Measurements from ENCODE around the gene ADCY2.

The ADCY2 gene

DNA sequence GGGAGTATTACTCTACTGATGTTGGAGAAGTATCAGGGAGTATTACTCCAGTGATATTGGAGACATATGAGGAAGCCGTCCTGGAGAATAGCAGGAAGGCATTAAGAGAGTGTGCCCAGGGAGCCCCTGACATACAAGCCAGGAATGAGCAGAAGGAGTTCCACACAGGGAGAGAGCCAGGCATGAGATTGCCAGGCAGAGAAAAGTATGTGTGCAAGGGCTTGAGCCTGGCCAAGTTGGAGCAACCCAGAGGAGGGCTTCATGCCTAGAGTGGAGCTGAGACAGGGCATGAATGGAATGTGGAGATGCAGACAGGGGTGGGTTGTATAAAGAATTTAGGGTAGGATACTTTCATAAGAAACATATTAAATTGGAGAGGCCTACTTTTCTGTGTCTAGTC is 213.8 kb downstream of the ADCY2 start:
- DNase-seq, result no peak

DNA sequence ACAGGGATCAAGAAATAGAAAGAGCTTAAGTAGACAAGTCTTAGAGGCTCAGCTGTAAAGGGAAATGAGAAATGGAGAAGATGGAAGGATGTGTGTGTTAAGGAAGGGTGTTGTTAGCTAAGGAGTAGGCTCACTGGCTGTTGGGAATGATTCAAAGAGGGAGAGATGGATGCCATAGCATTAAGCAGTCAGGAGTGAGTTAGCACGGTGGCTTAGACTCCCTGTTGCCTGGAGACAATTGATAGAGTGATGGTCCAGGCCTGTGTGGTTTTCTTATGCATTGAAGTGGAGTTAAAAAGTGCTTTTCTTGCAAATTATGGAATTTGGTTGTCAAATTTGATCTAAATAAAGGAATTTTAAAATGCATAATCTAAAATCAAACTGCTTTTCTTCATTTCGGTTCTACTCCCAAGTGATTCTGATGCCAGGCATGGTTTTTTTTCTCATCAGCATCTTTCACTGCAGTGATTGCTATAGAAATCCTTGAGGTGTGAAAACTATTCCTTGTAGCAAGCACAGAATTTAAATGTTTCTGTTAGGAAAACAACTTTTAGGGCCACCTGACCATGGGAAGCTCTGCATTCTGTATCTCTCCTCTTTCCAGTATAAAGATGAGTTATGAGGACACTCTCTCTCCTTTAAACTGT is 214.7 kb downstream of the ADCY2 start:
- DNase-seq, result no peak

DNA sequence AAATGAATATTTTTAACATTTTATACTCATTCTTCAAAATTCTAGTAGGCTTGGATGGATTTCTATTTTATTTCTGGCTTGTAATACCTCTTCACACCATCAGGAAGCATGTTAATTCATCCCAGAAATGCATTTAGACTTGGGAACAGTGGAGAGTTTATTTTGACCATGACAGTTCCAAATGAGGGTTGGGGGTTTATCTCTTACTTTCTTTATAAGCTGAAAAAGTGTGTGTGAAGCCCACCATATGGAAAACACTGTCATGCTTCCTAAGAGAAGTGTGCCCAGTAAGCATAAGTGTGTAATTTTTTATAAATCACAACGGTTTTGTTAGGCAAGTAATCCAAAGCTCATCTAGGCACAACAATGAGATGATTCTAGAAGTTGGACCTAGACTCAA is 215.6 kb downstream of the ADCY2 start:
- no peak for DNase-seq

DNA sequence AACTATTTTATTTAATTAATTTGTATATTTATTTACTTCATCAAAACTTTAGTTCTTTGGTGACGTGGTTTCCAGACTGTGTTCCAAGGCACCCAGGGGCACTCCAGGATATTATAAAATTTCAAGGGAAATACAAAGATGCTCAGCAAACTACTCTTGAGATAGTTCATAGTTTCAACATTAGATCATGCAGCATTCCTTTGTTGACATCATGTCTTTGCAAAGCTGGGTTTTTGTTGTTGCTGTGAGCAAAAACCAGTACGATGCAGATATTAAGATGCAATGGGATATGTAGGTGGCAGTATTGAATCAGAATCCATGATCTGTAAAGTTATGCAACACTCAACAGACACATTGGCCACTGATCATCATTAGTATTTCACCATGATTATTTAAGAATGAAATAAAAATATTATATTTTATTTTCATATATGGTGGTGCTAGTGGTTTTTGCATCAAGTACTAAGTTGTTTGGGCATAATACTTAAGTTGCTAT is 219.7 kb downstream of the ADCY2 start:
- no peak for DNase-seq

DNA sequence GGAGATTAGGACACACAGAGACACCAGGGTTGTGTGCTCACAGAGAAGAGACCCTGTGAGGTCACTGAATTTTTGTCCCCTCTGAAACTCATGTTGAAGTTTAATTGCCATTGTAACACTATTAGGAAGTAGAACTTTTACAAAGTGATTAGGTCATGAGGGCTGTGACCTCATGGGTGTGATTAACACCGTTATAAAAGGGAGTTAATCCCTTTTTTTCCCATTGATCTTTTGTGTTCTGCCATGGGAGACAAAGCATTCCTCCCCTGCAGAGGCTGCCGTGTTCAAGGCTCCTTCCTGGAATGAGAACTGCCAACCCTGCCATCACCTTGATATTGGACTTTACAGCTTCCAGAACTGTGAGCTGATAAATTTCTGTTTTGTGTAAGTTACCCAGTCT is 221.0 kb downstream of the ADCY2 start:
- no peak for DNase-seq

DNA sequence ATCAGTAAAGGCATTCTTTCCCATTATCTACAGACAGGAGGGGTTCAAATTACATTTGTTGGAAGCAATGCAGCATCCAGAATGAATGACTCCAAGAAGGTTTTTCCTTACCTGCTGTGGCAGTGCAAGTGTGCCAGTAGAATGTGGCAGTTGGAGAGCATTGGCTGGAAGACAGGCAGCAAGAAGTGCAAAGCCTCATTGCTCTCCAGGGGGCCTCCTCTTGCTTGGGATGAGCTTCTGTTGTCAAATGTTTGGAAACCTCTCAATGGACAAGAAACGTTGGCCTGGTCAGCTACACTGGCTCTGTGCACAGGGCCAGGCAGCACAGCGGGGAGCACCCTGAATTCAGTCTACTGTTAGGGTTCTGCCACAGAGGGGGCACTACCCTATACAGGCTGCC is 226.6 kb downstream of the ADCY2 start:
- no peak for DNase-seq

DNA sequence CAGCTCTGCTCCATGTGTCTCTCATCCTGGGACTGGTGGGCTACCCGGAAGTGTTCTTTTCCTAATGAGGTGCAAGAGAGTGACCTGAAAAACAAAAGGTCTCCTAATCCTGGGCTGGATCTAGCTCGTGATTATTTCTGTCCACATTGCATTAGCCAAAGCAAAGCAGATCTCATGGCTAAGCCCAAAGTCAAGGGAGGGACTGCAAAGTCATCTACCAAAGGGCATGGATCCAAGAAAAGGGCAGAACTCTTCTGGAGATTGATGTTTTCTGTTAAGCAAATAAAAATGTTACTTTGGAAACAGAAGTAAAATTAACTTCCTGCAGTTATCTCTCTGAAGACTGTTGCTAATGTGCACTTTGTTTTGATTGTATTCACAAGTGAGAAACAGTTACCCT is 229.8 kb downstream of the ADCY2 start:
- no peak for DNase-seq

DNA sequence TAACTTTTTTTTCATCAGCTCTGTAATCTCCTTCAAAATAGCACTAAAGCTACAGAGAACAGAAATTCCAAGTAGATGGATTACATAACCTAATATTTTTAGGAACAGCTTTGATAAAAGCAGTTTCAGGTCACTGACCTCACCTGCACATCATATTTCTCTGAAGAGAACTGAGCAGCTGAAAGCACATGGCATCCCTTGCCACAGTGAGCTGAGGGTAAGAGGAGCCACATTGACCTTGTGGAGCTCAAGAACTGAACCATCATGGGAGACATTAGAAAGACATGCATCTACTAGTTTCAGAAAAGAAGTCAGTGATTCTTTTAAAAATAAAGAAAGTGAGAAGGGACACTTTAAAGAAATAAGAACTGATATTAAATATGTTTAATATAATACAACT is 232.3 kb downstream of the ADCY2 start:
- DNase-seq, result no peak

DNA sequence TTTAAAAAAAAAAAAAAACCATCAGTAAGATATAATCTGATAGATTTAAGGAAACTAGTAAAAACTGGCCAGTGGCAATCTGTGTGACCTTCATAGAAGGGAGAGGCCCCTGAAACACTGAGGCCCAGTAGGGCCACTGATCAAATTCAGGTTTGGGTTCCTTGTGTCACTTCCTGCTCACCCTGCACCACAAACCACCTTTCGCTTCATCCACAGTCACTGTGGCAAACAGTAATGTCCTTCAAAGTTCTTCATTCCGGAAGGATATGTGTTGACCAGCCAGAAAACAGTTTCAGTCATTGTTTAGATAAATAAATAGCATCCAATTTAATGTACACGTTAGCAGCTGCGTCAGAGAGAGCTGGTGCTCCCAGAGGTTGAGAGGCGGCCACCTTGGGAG is 232.9 kb downstream of the ADCY2 start:
- no peak for DNase-seq

DNA sequence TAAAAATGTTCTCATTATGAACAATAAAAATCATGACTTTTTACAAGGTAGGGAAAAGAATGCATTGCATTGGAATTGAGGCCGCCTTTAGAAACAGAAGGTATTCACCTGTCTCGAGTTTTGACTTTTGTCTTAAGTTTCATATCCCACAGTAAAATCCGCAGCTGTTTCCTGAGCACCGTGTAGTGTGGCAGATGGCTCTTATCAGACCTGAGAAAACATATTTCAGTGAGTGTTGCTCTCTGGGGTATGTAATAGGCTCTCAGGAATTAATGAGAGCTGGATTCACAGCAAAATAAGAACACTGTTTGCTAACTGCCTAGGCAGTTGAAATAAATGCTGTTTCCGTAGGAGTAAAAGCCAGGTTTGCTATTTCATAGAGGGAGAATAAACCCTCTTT is 233.6 kb downstream of the ADCY2 start:
- no peak for DNase-seq

DNA sequence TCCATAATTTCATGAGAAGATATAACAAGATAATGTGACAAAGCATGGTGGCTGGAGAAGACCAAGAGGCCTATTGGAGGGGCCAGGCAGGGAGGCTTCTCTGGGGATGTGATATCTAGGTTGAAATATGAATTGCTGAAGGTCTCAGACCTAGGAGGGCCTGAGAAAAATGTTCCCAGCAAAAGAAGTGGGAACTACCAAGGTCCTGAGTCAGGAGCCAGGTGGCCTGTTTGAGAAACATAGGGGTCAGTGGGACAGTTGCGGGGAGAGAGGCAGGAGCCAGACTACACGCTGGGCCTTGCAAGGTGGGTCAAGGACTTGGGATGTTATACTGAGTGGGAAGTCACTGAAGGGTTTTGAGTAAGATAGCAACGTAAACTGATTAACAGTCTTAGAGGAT is 238.9 kb downstream of the ADCY2 start:
- DNase-seq, result no peak

DNA sequence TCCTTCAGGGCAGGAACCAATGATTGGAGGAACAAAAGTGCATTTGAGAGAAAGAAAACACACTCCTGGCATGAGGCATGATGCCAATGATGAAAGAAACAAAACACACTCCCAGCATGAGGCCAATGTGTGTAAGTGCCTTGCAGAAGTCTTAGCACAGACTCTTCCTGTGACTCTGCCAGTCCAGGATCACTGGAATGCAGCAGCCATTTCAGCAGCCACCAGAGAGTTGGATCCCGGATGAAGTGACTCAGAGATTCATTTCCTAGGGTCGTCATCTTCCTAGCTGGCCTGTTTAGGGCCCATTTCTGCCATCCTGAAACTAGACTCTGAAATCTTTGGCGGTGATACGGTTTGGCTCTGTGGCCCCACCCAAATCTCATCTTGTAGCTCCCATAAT is 242.5 kb downstream of the ADCY2 start:
- no peak for DNase-seq

DNA sequence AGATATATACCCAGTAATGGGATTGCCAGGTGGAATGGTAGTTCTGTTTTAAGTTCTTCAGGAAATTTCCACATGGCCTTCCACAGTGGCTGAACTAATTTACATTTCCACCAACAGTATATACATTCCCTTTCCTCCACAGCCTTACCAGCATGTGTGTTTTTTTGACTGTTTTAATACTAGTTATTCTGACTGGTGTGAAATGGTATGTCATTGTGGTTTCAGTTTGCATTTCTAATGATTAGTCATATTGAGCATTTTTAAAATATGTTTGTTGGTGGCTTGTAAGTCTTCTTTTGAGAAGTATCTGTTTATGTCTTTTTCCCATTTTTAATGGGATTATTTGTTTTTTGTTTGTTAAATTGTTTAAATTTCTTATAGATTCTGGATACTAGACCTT is 246.1 kb downstream of the ADCY2 start:
- DNase-seq, result no peak

DNA sequence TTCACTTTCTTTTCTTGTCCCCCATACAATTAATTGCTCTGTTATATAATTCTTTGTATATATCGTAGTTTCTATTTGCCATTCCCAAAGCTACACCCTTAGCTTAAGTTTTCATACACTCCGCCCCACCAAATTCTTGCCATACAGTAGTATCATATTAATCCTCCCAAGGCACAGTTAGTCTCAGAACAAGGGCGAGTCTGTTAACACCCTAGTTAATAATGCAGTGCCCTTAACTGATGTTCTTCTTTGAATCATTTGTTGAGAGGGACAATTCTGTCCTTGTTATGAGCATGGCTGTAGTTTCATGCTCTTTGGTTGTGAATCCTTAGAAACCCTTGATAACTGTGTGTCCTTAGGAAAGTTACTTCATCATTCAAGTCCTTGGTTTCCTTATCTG is 248.8 kb downstream of the ADCY2 start:
- DNase-seq, result no peak

DNA sequence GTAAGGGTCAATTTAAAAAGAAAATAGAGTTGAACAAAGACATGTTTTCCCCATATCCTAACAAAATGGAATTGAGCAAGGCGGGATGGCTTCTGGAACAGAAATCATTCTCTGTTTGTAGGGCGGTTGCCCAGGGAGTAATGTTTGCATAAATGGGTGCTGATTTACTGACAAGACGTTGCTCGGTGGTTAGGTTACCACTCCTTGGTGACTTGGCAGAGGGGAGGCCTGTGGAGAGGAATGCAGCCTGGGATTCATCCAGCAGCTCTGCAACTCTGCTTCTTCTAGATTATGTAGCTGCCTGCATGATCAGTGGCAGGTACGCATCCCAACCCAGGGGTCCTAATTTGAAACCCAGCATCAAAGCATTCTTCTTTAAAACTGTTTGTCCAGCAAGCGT is 254.8 kb downstream of the ADCY2 start:
- no peak for DNase-seq

DNA sequence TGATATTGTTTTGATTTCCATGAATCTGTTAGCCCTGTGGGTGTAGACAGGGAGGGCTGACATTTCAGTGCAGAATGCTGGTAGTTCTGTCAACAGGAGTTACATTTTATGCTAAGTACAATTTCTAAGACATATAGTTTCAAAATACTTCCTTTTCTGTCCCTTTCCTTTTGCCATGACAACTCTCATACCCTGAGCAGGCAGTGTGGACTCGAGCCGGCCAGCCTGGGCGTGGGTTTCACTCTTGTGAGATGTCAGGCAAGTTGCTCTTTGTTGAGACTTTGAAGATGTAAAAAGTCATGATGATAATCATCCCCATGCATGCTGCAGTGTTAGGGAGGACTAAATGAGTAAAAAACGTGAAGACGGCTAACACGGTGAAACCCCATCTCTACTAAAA is 257.1 kb downstream of the ADCY2 start:
- DNase-seq, result no peak

DNA sequence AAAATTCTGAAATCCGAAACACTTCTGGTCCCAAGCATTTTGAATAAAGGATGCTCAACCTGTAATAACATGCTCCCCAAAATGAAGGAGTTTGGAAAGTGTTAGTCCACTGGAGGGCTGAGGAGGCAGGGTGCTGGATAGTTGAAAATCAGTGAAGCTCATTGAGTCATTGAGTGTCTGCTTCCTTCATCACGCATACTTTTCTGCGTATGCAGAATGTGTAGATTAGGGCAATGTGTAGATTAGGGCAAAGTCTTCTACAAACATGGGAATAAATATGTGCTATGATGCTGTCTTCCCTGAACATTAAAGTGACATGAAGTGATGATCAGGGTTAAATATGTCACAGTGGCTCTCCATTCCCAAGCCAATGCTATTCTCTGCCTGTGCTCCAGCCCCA is 261.2 kb downstream of the ADCY2 start:
- no peak for DNase-seq

DNA sequence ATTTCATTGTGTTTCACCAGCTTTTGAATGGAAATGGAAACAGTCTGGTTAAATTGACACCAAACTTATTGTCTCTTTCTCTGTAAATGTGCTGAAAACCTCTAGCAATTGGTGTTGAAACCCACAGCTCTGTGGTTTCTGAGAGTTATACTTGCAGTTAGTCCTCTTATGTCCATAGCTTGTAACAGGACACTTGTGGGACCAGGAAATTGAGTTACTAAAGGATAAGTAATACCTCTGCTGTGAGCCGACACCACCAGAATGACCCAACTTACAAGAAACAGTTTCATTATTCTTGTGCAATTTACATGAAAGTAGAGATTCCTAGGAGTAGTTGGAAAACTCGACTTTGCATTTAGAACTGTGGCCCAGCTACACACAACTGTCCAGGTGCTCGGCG is 263.5 kb downstream of the ADCY2 start:
- no peak for DNase-seq

DNA sequence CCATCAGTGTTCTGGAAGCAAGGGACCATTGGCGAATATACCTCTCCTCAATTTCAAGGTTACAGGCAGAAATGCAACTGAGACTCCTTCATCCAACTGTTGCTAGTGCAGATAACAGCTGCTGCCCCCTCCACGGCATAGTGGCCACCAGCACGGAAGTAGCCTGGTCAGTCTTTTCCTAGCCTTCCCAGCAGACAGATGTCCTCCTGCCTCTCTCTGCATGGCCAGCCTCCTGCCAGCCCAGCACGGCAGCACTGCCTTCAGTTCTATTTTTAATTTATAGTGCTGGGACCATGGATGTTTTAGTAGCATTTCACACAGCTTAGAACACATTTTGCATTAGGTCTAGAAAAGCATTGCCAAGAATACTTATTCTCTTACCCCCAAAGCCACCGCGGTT is 266.4 kb downstream of the ADCY2 start:
- no peak for DNase-seq

DNA sequence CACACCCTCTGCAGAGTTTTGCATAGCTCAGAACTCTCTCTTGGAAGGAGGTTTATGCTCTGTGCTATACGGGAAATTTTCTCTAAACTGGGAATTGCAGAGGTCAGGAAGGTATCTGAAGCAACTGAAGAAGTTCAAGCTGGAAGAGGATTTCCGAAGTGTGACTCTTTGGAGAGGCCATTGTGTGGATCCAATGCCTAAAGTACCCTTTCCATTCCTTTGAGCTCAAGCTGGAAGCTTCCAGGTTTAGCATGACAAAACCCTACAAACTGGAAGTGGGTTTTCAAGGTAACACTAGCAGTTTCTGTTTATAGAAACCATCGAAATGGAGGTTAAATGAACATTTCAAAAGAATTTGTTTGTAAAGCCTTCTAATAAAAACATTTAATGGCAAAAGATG is 267.9 kb downstream of the ADCY2 start:
- no peak for DNase-seq

DNA sequence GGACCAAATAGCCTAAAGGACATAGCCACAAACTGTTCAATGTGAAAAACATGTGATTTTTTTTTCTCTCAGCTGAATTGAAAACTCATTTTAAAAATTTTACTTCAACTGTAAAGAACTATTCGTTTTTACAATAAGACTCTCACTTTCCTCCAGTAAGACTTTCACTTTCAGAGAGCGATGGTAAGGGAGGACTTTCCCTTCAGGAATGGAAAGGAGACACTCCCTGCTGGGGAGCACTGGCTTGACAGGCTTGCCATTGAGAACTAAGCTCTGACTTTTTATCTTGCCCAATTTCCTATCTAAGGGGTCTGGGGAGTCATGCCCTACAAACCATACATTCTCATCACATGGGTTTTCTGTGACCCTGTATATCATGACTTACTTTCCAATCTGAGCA is 268.3 kb downstream of the ADCY2 start:
- no peak for DNase-seq

DNA sequence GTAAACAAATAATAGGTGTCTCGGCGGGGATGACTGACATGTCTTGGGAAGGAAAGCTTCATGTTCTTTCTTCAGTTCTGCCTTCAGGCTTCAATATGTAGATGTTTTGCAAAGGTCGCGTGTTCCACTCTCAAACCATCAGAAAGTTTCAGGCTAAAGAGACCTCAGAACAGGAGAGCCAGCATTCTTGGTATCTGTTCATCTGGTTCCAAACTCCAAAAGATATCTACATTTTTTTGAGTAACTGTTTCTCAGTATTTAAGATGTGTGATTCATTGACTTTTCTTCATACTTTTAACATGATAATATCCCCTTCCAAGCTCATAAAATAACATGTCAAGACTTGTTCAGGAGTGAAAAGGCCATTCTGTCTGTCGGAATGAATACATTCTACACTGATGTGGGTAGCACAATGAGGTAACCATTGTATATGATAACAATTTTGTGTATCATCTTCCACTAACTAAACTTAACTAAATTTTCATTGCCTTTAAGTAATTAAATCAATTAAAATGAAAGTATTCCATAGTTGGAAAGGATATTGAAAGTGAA is 271.4 kb downstream of the ADCY2 start:
- no peak for DNase-seq

DNA sequence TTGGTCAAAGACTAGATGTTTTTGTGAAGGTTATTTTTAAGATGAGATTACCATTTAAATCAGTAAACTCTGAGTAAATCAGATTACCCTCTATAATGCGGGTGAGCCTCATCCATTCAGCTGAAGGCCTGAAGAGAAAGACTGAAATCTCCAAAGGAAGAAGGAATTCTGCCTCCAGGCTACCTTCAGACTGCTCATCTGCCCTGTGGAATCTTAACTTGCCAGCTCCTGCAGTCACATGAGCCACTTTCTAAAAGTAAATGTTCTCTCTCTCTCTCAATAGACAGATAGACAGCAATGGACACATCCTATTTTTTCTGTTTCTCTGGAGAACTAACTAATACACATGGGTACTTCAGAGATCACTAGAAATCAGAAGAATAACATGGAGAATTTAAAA is 272.2 kb downstream of the ADCY2 start:
- DNase-seq, result no peak

DNA sequence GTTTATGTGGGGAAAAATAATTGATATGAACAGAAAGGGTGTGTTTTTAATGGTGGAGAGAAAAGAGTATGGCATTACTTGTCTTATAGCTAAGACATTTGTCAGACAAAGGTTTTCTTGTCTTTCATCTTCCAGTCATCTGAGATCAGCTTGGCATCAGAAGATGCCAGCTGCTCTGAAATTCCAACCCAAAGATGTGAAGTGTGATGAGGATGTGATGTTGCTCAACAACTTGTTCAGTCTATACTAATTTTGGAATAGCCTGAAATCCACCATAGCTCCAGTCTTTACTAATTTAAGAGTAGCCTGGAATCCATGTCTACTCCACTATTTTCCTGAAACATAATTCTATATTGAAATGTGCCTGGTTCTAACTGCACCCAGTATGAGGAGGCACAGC is 272.7 kb downstream of the ADCY2 start:
- DNase-seq, result no peak

DNA sequence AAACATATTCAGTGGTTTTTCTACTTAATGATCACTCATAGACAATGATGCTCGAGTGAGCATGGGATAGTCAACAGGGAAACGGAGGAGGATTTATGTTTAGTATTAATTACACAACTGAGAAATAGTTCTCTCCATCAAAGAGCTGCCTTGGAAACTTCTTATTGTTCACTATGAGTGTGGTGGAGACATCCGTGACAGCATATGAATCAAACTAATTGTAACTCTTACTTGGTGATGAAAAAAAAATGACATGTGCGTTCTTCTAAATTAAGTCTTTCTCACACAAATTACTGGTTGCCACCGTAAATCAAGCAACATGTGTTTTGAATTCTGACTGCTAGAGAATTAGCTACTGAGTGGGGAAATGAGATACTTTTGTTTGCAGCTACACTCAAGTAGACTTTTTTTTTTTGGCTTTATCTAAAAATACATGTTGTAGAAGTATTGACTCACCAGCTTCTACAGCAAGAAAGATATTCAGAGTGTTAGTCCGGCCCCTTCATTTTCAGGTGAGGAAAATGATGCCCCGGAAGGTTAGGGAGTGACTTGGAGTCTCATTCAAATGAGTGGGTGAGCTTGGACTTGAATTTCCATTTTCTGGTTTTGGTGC is 275.5 kb downstream of the ADCY2 start:
- DNase-seq, result no peak

Data from CD4-positive, alpha-beta T cell treated with Interleukin-10 for 1 hour (primary cell).